ENCODE results near the gene RAD51B. TPM values are rescaled to one million over a fixed set of nuclear protein-coding genes. Genes with fewer than 3 reads are reported as not detected.

The RAD51B gene
- total RNA-seq, 1 experiment from 2014 or later: 23.3 TPM

- Histone ChIP-seq H3K4me1 (ENCODE audit: insufficient read depth, low read length, poor library complexity, severe bottlenecking) (peaks cover 47% of the 10 kb centered on the region), H3K36me3 (ENCODE audit: insufficient read depth, low read length, poor library complexity, severe bottlenecking) (no peaks in the 10 kb centered on the region), H3K27ac (ENCODE audit: low read depth, low read length, poor library complexity, severe bottlenecking) (no peak overlapping the region), H3K9me3 (ENCODE audit: low read depth, low read length, poor library complexity, severe bottlenecking) (no peaks in the 10 kb centered on the region), H3K4me3 (ENCODE audit: low read depth, low read length, poor library complexity, severe bottlenecking) (no peak overlapping the region), H3K27me3 (replicated peaks; ENCODE audit: insufficient read depth, low read depth, low read length, poor library complexity) (no peaks in the 10 kb centered on the region)
- no peak for DNase-seq (ENCODE audit: low spot score)
- intact Hi-C loops (cut with micrococcal nuclease; ENCODE audit: unreplicated experiment): no loop called here
- POLR2A ChIA-PET (ENCODE audit: low non-redundant PET): no interaction called here
- no peak for TF ChIP-seq EZH2 (IDR thresholded peaks at IDR 0.05; ENCODE audit: borderline replicate concordance, low read depth, low read length, poor library complexity, severe bottlenecking)
- TF ChIP-seq, protein P1, sequence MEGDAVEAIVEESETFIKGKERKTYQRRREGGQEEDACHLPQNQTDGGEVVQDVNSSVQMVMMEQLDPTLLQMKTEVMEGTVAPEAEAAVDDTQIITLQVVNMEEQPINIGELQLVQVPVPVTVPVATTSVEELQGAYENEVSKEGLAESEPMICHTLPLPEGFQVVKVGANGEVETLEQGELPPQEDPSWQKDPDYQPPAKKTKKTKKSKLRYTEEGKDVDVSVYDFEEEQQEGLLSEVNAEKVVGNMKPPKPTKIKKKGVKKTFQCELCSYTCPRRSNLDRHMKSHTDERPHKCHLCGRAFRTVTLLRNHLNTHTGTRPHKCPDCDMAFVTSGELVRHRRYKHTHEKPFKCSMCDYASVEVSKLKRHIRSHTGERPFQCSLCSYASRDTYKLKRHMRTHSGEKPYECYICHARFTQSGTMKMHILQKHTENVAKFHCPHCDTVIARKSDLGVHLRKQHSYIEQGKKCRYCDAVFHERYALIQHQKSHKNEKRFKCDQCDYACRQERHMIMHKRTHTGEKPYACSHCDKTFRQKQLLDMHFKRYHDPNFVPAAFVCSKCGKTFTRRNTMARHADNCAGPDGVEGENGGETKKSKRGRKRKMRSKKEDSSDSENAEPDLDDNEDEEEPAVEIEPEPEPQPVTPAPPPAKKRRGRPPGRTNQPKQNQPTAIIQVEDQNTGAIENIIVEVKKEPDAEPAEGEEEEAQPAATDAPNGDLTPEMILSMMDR (conservative IDR thresholded peaks at IDR 0.05; ENCODE audit: low read depth, low read length): no peak
- BruUV-seq (replicated peaks): no TSS peak
- CTCF ChIA-PET: no interaction called here
Observed at GRCh38 chr14:68591786-68592185, 772.2 kb downstream of the RAD51B start.

- H3K4me1 ChIP-seq (ENCODE audit: insufficient read depth, low read length, poor library complexity, severe bottlenecking): peaks cover 34% of the 10 kb centered on the region
- intact Hi-C loops (cut with micrococcal nuclease; ENCODE audit: unreplicated experiment): no loop called here
- CTCF ChIA-PET: no interaction called here
- H3K27ac ChIP-seq (ENCODE audit: low read depth, low read length, poor library complexity, severe bottlenecking): no peak overlapping the region
- TF ChIP-seq EZH2 (IDR thresholded peaks at IDR 0.05; ENCODE audit: borderline replicate concordance, low read depth, low read length, poor library complexity, severe bottlenecking): no peak
- TF ChIP-seq, protein P1 (conservative IDR thresholded peaks at IDR 0.05; ENCODE audit: low read depth, low read length): no peak
- H3K9me3 ChIP-seq (ENCODE audit: low read depth, low read length, poor library complexity, severe bottlenecking): no peaks in the 10 kb centered on the region
- POLR2A ChIA-PET (ENCODE audit: low non-redundant PET): no interaction called here
- no peak for DNase-seq (ENCODE audit: low spot score)
- H3K4me3 ChIP-seq (ENCODE audit: low read depth, low read length, poor library complexity, severe bottlenecking): no peak overlapping the region
- no TSS peak for BruUV-seq (replicated peaks)
- H3K27me3 ChIP-seq (replicated peaks; ENCODE audit: insufficient read depth, low read depth, low read length, poor library complexity): no peaks in the 10 kb centered on the region
- H3K36me3 ChIP-seq (ENCODE audit: insufficient read depth, low read length, poor library complexity, severe bottlenecking): no peaks in the 10 kb centered on the region
Observed at GRCh38 chr14:68592948-68593556, 773.5 kb downstream of the RAD51B start.

DNA sequence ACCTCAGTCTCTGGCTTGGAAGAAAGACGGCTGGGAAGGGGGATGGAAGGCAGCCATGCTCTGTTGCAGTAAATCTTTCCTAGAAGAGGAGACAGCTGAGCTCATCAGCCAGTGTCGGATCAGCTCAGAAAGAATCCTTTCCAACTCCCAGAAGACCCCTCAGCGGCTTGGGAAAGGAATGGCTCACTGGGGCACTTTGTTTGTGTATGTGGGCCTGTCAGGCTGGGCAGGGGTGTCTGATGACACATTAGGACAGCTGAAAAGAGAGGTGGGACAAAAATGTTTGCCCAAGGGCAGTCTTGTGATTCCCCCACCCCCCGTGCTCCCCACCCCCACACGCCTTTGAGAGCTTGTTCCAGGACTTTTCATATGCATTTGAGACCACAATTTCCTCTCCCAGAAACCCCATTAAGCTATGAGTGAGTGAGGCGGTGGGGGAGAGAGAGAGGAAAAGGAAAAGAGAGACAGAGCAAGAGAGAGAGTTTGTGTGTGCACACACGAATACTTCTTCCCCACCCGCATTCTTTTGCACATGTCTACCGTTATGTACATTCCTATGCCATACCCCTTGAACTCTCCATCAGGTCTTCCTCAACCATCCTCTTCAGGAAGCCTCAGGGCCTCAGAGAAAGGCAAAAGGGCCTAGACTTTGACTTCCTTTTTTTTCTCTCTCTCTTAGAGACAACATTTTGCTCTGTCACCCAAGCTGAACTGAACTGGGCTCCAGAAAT, 774.4 kb downstream of the RAD51B start:
- H3K4me3 ChIP-seq (ENCODE audit: low read depth, low read length, poor library complexity, severe bottlenecking): no peak overlapping the region
- no peaks in the 10 kb centered on the region for H3K9me3 ChIP-seq (ENCODE audit: low read depth, low read length, poor library complexity, severe bottlenecking)
- peaks cover 26% of the 10 kb centered on the region for H3K4me1 ChIP-seq (ENCODE audit: insufficient read depth, low read length, poor library complexity, severe bottlenecking)
- intact Hi-C loops (cut with micrococcal nuclease; ENCODE audit: unreplicated experiment): no loop called here
- H3K27ac ChIP-seq (ENCODE audit: low read depth, low read length, poor library complexity, severe bottlenecking): peak overlapping the region; percentile 47
- H3K27me3 ChIP-seq (replicated peaks; ENCODE audit: insufficient read depth, low read depth, low read length, poor library complexity): no peaks in the 10 kb centered on the region
- ChIA-PET POLR2A (ENCODE audit: low non-redundant PET) (no interaction called here), CTCF (interaction anchor here (0.5 kb wide), 1 partner anchor 89 kb away, joined by 6 read pairs; no protein-coding TSS in a partner anchor)
- TF ChIP-seq EZH2 (IDR thresholded peaks at IDR 0.05; ENCODE audit: borderline replicate concordance, low read depth, low read length, poor library complexity, severe bottlenecking): no peak
- TF ChIP-seq, protein P1 (conservative IDR thresholded peaks at IDR 0.05; ENCODE audit: low read depth, low read length): no peak
- no peak for DNase-seq (ENCODE audit: low spot score)
- BruUV-seq (replicated peaks): no TSS peak
- H3K36me3 ChIP-seq (ENCODE audit: insufficient read depth, low read length, poor library complexity, severe bottlenecking): no peaks in the 10 kb centered on the region

All from A673 (cell line).